Measurements from ENCODE around the gene DKK3.

DNA sequence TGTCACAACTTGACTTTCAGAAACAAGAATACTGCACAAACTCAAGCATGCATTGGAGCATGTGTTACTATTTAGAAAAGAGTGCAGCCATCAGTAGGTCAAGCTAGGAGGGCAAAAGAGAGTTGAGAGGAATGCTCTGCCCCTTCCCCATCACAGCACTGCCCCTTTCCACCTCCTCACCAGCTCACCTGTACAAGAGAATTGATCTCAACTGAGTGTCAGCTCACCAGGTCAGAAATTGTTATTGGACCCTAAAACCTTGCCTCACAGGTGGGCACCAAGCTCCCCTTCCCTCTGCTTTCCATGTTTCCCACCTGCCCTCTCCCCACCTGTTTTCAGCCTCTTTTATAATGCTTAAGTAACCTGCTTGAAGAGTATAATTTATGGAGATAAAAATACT lies 48.8 kb downstream of the DKK3 start:
- TF ChIP-seq POLR2A (IDR thresholded peaks at IDR 0.05; ENCODE audit: low read depth, low read length), result no peak
- TF ChIP-seq TAF1 (IDR thresholded peaks at IDR 0.05; ENCODE audit: low read depth, low read length), result no peak
